ENCODE measurements around the gene PXMP4.

The PXMP4 gene

DNA sequence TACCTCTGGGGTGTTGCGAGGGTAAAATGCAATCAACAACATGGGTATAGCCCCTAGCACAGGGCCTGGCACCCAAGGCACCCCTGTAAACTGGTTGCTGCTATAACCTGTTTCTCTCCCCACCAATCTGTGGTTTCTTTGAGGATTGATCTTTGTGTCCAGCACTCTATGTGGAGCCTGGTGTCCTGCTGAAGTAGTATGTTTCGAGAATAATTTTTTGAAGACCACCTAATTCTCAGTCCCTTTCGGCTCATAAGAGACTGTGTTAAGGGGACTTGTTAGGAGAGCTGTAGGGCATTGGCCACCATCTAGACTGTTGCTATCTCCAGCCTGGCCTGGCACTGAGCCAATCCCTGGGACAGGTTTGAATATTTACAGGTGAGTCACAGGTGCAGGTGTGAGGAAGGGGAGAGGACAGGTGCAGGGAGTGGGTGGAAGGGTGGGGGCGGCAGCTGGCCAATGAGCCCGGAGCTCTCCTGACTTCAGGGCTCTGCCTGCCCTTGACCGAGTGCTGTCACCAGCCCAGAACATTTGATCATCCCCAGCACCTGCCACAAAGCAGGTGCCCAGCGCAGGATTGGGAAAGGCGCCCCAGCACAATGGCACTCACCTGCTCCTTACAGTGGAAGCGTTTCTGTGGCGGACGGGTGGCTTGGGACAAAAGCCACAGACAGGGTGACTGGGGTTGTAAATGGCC is 66.1 kb downstream of the PXMP4 start:
- H3K4me3 ChIP-seq (ENCODE audit: low read depth, low read length) = no peak overlapping the region
- TF ChIP-seq, protein P1, sequence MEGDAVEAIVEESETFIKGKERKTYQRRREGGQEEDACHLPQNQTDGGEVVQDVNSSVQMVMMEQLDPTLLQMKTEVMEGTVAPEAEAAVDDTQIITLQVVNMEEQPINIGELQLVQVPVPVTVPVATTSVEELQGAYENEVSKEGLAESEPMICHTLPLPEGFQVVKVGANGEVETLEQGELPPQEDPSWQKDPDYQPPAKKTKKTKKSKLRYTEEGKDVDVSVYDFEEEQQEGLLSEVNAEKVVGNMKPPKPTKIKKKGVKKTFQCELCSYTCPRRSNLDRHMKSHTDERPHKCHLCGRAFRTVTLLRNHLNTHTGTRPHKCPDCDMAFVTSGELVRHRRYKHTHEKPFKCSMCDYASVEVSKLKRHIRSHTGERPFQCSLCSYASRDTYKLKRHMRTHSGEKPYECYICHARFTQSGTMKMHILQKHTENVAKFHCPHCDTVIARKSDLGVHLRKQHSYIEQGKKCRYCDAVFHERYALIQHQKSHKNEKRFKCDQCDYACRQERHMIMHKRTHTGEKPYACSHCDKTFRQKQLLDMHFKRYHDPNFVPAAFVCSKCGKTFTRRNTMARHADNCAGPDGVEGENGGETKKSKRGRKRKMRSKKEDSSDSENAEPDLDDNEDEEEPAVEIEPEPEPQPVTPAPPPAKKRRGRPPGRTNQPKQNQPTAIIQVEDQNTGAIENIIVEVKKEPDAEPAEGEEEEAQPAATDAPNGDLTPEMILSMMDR (conservative IDR thresholded peaks at IDR 0.05; ENCODE audit: low read depth, low read length) = no peak
- DNase-seq (ENCODE audit: low read depth) = no peak

DNA sequence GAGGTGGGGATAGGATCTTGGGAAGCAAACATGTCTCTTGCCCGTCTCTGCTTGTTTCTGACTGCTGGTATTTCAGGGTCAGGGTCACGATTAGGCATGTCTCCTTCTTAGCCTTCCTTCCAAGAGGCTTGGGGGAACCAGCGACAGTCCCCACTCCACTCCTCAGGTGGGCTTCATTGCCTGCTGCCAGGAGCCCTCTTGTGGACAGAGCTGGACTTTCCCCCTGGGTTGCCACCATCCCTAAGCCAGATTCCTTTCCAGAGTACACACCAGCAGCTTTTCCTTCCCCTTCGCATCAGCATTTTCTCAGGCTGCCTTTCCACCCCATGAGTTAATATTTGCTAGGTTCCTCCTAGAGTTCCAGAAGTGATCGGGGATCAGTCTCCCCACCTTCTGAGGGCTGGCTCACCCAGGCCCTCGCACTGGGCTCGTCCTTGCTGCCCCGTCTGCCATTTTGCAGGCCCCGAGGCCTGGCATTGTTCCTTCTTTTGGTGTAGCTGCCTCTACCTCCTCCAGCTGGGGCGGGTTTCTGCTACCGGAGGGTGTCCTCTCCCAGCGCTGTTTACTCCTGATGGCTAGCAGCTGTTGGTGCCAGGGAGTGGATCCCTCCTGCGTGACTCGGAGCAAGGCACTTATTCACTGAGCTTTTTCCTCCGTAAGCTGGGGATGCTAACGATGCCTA is 66.8 kb downstream of the PXMP4 start:
- DNase-seq (ENCODE audit: low read depth) = peak; percentile 80
- TF ChIP-seq, protein P1 (conservative IDR thresholded peaks at IDR 0.05; ENCODE audit: low read depth, low read length) = peak; percentile 99
- no peak overlapping the region for H3K4me3 ChIP-seq (ENCODE audit: low read depth, low read length)

Data from choroid plexus epithelial cell (primary cell).